Measurements from ENCODE around the gene MVK. TPM values are rescaled to one million over a fixed set of nuclear protein-coding genes. Genes with fewer than 3 reads are reported as not detected.
A peak's percentile ranks its signal among the peaks of the same experiment; 100 is the strongest.

The MVK gene
- total RNA-seq, 1 experiment from 2014 or later: 19.2 TPM

GRCh38 chr12:109605599-109606228, 32.1 kb downstream of the MVK start:
- no peak overlapping the region for H4K8ac ChIP-seq (replicated peaks; ENCODE audit: insufficient read length, low read depth, low read length)
- no peaks in the 10 kb centered on the region for H3K27me3 ChIP-seq (ENCODE audit: insufficient read depth, low read length)
- no peak overlapping the region for H2BK20ac ChIP-seq (ENCODE audit: low read depth, low read length, poor library complexity, severe bottlenecking)
- no peak overlapping the region for H3K4me2 ChIP-seq (ENCODE audit: insufficient read depth, insufficient read length, low read length)
- H3K9ac ChIP-seq (ENCODE audit: extremely low read depth, insufficient read length, low read length): no peak overlapping the region
- no peak overlapping the region for H3T11ph ChIP-seq (ENCODE audit: low read length)
- H3K27ac ChIP-seq (ENCODE audit: insufficient read length, low read depth, low read length): no peak overlapping the region
- H3K9me3 Mint-ChIP-seq: no peaks in the 10 kb centered on the region
- no peaks in the 10 kb centered on the region for H3K79me2 ChIP-seq (ENCODE audit: insufficient read depth, low read length)
- no peak overlapping the region for H3K23ac ChIP-seq (ENCODE audit: insufficient read length, low read depth, low read length)
- H2BK12ac ChIP-seq (ENCODE audit: insufficient read length, low read depth, low read length): no peak overlapping the region
- no peak overlapping the region for H2AFZ ChIP-seq (ENCODE audit: low read length)
- TF ChIP-seq, protein P1, sequence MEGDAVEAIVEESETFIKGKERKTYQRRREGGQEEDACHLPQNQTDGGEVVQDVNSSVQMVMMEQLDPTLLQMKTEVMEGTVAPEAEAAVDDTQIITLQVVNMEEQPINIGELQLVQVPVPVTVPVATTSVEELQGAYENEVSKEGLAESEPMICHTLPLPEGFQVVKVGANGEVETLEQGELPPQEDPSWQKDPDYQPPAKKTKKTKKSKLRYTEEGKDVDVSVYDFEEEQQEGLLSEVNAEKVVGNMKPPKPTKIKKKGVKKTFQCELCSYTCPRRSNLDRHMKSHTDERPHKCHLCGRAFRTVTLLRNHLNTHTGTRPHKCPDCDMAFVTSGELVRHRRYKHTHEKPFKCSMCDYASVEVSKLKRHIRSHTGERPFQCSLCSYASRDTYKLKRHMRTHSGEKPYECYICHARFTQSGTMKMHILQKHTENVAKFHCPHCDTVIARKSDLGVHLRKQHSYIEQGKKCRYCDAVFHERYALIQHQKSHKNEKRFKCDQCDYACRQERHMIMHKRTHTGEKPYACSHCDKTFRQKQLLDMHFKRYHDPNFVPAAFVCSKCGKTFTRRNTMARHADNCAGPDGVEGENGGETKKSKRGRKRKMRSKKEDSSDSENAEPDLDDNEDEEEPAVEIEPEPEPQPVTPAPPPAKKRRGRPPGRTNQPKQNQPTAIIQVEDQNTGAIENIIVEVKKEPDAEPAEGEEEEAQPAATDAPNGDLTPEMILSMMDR (conservative IDR thresholded peaks at IDR 0.05): no peak
- H3K56ac ChIP-seq (ENCODE audit: insufficient read length, low read depth, low read length): no peak overlapping the region
- peak overlapping the region in 1 of 3 experiments; percentile 47; a peak in 1 of 7 replicates for H3K27ac Mint-ChIP-seq
- no peak overlapping the region for H3K14ac ChIP-seq (ENCODE audit: insufficient read depth, low read length)
- no peak overlapping the region for H2AK5ac ChIP-seq (ENCODE audit: insufficient read length, low read length)
- H3K23me2 ChIP-seq (ENCODE audit: insufficient read length, low read depth, low read length, poor library complexity, severe bottlenecking): no peaks in the 10 kb centered on the region
- WGBS (ENCODE audit: extremely low coverage, insufficient read length, low lambda C conversion rate): no CpG with 5 or more reads among the region's 13 CpGs
- no peak overlapping the region for H3K4ac ChIP-seq (ENCODE audit: low read depth, low read length)
- peaks cover 2% of the 10 kb centered on the region for H3K27me3 Mint-ChIP-seq (ENCODE audit: low read depth)
- no peak overlapping the region for H2BK15ac ChIP-seq (ENCODE audit: low read depth, low read length)
- H3K9me3 ChIP-seq (ENCODE audit: control insufficient read depth, low read depth, low read length): no peaks in the 10 kb centered on the region
- no peaks in the 10 kb centered on the region for H3K4me1 ChIP-seq (ENCODE audit: insufficient read depth, low read length)
- no peak overlapping the region for H4K5ac ChIP-seq (ENCODE audit: insufficient read length, low read depth, low read length)
- no peak overlapping the region; a peak in 1 of 5 replicates for H3K4me3 Mint-ChIP-seq
- no peaks in the 10 kb centered on the region for H4K20me1 ChIP-seq (ENCODE audit: control insufficient read depth, insufficient read depth, insufficient read length)
- no peak overlapping the region for H4K91ac ChIP-seq (ENCODE audit: insufficient read length, low read depth, low read length)
- no peak for DNase-seq
- no peak overlapping the region for H2BK120ac ChIP-seq (ENCODE audit: low read depth, low read length, poor library complexity, severe bottlenecking)
- peaks cover 0 to 18% of the 10 kb centered on the region in 2 experiments; a peak in 2 of 4 replicates for H3K4me1 Mint-ChIP-seq
- no peaks in the 10 kb centered on the region for H3K36me3 Mint-ChIP-seq (ENCODE audit: insufficient read depth in 1 of 3, low read depth in 3 of 3)
- no peak overlapping the region for H2BK5ac ChIP-seq (ENCODE audit: insufficient read length, low read length)
- H3K18ac ChIP-seq (ENCODE audit: insufficient read length, low read depth, low read length): no peak overlapping the region
- no peaks in the 10 kb centered on the region for H3K79me1 ChIP-seq (ENCODE audit: insufficient read depth, low read depth, low read length, poor library complexity, severe bottlenecking)

Data from H9 (cell line).